H1 (cell line): ENCODE measurements around the gene RBMS1. TPM values are rescaled to one million over a fixed set of nuclear protein-coding genes. Genes with fewer than 3 reads are reported as not detected.

ENCODE experiments used
- CBX5 ChIP-seq: fragments of 300-800, 300-1000 bp; sonication (generic); IDR thresholded peaks from 2 replicates; pipeline ENCODE4 v1.7.1; 2016; ENCODE audit warnings: antibody characterized with exemption, low read length, low read depth
- CHD7 ChIP-seq: fragments of 300-600 bp; sonication (generic); IDR thresholded peaks from 2 replicates; pipeline ENCODE4 v1.7.1; 2012; ENCODE audit warnings: low read length, moderate library complexity, mild to moderate bottlenecking, inconsistent platforms; ENCODE audit not compliant: insufficient replicate concordance
- EZH2 ChIP-seq: fragments of 200-600 bp; sonication (generic); IDR thresholded peaks from 2 replicates; pipeline ENCODE4 v1.7.1; 2012; ENCODE audit warnings: low read depth, mild to moderate bottlenecking, moderate library complexity, low read length, inconsistent platforms; ENCODE audit not compliant: severe bottlenecking
- SAP30 ChIP-seq: fragments of 300-600 bp; sonication (generic); IDR thresholded peaks from 2 replicates; pipeline ENCODE4 v1.7.1; 2012; ENCODE audit warnings: low read length, moderate library complexity, mild to moderate bottlenecking, inconsistent platforms; ENCODE audit not compliant: insufficient read depth, insufficient replicate concordance
- SIX5 ChIP-seq: IDR thresholded peaks from 2 replicates; pipeline ENCODE4 v1.6.1; 2011; ENCODE audit warnings: mild to moderate bottlenecking, low read depth, low read length
- SUZ12 ChIP-seq: fragments of 200-600 bp; sonication (generic); IDR thresholded peaks from 2 replicates; pipeline ENCODE4 v1.6.1; 2012; ENCODE audit warnings: mild to moderate bottlenecking, inconsistent platforms, low read length, moderate library complexity, mixed read lengths
- polyA plus RNA-seq, 7 experiments: library from polyadenylated mRNA; depleted of rRNA in 3 of 7; stranded (reverse) in 5 of 7; unstranded in 2 of 7; fragments of >200 nt in 5 of 7; fragments of 200-250 nt in 2 of 7; gene quantifications; 1 replicate in 5 of 7; 2 replicates in 1 of 7; 4 replicates in 1 of 7; pipeline versions ENCODE4 v1.2.1 to v1.2.3, GENCODE V29; 2011 to 2013; ENCODE audit warnings: missing spikeins in 2 of 7, mixed read lengths in 2 of 7
- total RNA-seq: library from RNA; stranded (reverse); fragmentation: NEBNext Ultra II Directional; extraction: Animal tissue kit (Norgen Biotek cat#: 25700); gene quantifications from 2 replicates; pipeline ENCODE4 v1.2.1, GENCODE V29; 2021

The RBMS1 gene
- total and polyA plus RNA-seq, 2 of the 8 experiments (the other 6 are each of a cell fraction or from before 2014, with no cell fraction given): 53.7 to 60.0 TPM

DNA sequence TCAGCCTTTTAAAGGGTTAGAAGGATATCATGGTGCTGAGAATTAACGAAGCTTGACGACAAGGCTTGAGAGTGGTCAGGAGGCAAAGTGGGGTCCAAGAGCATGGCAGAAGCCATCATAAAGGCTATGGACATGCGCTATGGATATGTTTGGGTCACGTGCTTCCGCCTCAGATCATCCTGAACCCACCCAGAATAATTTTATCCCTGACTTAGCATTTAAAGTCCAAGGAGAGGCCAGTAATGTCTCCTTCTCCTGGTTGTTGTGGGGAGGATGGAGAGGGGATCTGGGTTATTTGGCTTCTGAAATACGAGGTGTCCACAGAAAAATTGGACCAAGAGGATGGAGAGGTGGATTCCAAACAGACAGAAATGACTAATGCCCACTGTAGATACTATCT, 38.8 kb upstream of the RBMS1 start (continued):
- TF ChIP-seq CHD7 (no peak), EZH2 (no peak), SAP30 (no peak), SUZ12 (no peak), SIX5 (no peak), CBX5 (no peak)
